Occipital lobe (tissue), 2 donors: ENCODE measurements around the gene DOCK8. TPM values are rescaled to one million over a fixed set of nuclear protein-coding genes. Genes with fewer than 3 reads are reported as not detected.

Experiments
- DNase-seq: peaks from one replicate; lab custom pipeline; 2025; lab: John Stamatoyannopoulos, UW
- total RNA-seq: library from RNA; depleted of rRNA; stranded (reverse); fragments of >200 nt; gene quantifications from one replicate; pipeline ENCODE4 v1.2.3, GENCODE V29; 2014

DOCK8 gene
- total RNA-seq, 1 donor from 2014 or later, result 3.6 TPM

- no peak for DNase-seq
Observed at GRCh38 chr9:362561-363273, 148.1 kb downstream of the DOCK8 start.

- no peak for DNase-seq
Observed at GRCh38 chr9:363274-363612, 148.6 kb downstream of the DOCK8 start.

GRCh38 chr9:365436-365835 lies 150.8 kb downstream of the DOCK8 start:
- no peak for DNase-seq

GRCh38 chr9:366620-367019 lies 152.0 kb downstream of the DOCK8 start:
- no peak for DNase-seq

- DNase-seq, result no peak
Observed at GRCh38 chr9:370086-370485, 155.4 kb downstream of the DOCK8 start.

GRCh38 chr9:371349-371748 lies 156.7 kb downstream of the DOCK8 start:
- DNase-seq, result no peak

GRCh38 chr9:372128-372527 lies 157.5 kb downstream of the DOCK8 start:
- DNase-seq, result no peak

- no peak for DNase-seq
Observed at GRCh38 chr9:373759-374206, 159.1 kb downstream of the DOCK8 start.

- DNase-seq, result no peak
Observed at GRCh38 chr9:374736-375135, 160.1 kb downstream of the DOCK8 start.

- no peak for DNase-seq
Observed at GRCh38 chr9:376115-376514, 161.4 kb downstream of the DOCK8 start.

GRCh38 chr9:378263-378662 lies 163.6 kb downstream of the DOCK8 start:
- DNase-seq, result no peak

GRCh38 chr9:382383-382782 lies 167.7 kb downstream of the DOCK8 start:
- no peak for DNase-seq

GRCh38 chr9:385818-386398 lies 171.2 kb downstream of the DOCK8 start:
- DNase-seq, result peak; percentile 39

GRCh38 chr9:389159-389558 lies 174.5 kb downstream of the DOCK8 start:
- no peak for DNase-seq

- DNase-seq, result no peak
Observed at GRCh38 chr9:389758-390157, 175.1 kb downstream of the DOCK8 start.

GRCh38 chr9:392077-392804 lies 177.6 kb downstream of the DOCK8 start:
- DNase-seq, result no peak

- no peak for DNase-seq
Observed at GRCh38 chr9:394347-395052, 179.8 kb downstream of the DOCK8 start.

GRCh38 chr9:396396-396795 lies 181.7 kb downstream of the DOCK8 start:
- DNase-seq, result no peak

GRCh38 chr9:398085-398484 lies 183.4 kb downstream of the DOCK8 start:
- DNase-seq, result no peak

- DNase-seq, result no peak
Observed at GRCh38 chr9:401223-401622, 186.6 kb downstream of the DOCK8 start.

GRCh38 chr9:404234-404633 lies 189.6 kb downstream of the DOCK8 start:
- DNase-seq, result no peak

GRCh38 chr9:405341-405740 lies 190.7 kb downstream of the DOCK8 start:
- DNase-seq, result no peak
